CD4-positive, alpha-beta memory T cell (primary cell): ENCODE results near the gene PRPF40B. TPM values are rescaled to one million over a fixed set of nuclear protein-coding genes. Genes with fewer than 3 reads are reported as not detected.

ENCODE experiments used
- CTCF ChIA-PET: fragments of 350-600 bp; sonication (Branson Sonifier 250); formaldehyde crosslinking; loops from one replicate; lab custom pipeline; 2021; ENCODE audit warnings: inconsistent platforms; ENCODE audit not compliant: partially characterized antibody; lab: Charles Lee
- POLR2A ChIA-PET: fragments of 350-600 bp; sonication (Branson Sonifier 250); formaldehyde crosslinking; loops from one replicate; lab custom pipeline; 2021; ENCODE audit not compliant: partially characterized antibody; lab: Charles Lee
- DNase-seq, 5 donors: peaks; one replicate each; pipeline versions ENCODE4 v3.0.0 to v3.0.0-alpha.2; 2020 to 2022; ENCODE audit warnings: mixed read lengths in 1 of 5
- H3K27ac ChIP-seq: one replicate; pipeline ENCODE4 v1.7.0; 2013; ENCODE audit warnings: low read depth, low read length
- H3K27me3 ChIP-seq: 2 replicates; pipeline ENCODE4 v1.7.0; 2013; ENCODE audit warnings: mild to moderate bottlenecking, low read length, moderate library complexity; ENCODE audit not compliant: insufficient read depth
- H3K36me3 ChIP-seq: 2 replicates; pipeline ENCODE4 v1.7.0; 2013; ENCODE audit warnings: mild to moderate bottlenecking, low read length, moderate library complexity; ENCODE audit not compliant: insufficient read depth
- H3K4me1 ChIP-seq: 2 replicates; pipeline ENCODE4 v1.7.0; 2013; ENCODE audit warnings: mild to moderate bottlenecking, low read length, moderate library complexity; ENCODE audit not compliant: insufficient read depth
- H3K4me3 ChIP-seq, 2 donors: one replicate each; pipeline ENCODE4 v1.7.0; 2013; ENCODE audit warnings: low read length in 2 of 2, mild to moderate bottlenecking in 1 of 2
- H3K9me3 ChIP-seq, 2 donors: one replicate each; pipeline ENCODE4 v1.7.0; 2013; ENCODE audit warnings: low read length in 2 of 2, control low read depth in 1 of 2; ENCODE audit not compliant: control insufficient read depth in 1 of 2
- H3K27ac Mint-ChIP-seq, 7 donors: one replicate each; pipeline ENCODE4 v1.8.0; 2020 to 2021; ENCODE audit warnings: mixed read lengths in 7 of 7, mild to moderate bottlenecking in 6 of 7, inconsistent platforms in 3 of 7, moderate library complexity in 3 of 7
- H3K27me3 Mint-ChIP-seq, 2 donors: one replicate each; pipeline ENCODE4 v1.8.0; 2020 to 2021; ENCODE audit warnings: mixed read lengths in 2 of 2
- H3K36me3 Mint-ChIP-seq, 2 donors: one replicate each; pipeline ENCODE4 v1.8.0; 2020 to 2021; ENCODE audit warnings: mixed read lengths in 2 of 2, inconsistent platforms in 1 of 2, mild to moderate bottlenecking in 1 of 2
- H3K4me1 Mint-ChIP-seq, 4 donors: one replicate each; pipeline ENCODE4 v1.8.0; 2020 to 2021; ENCODE audit warnings: mixed read lengths in 4 of 4, mild to moderate bottlenecking in 1 of 4
- H3K4me3 Mint-ChIP-seq, 8 donors: one replicate each; pipeline ENCODE4 v1.8.0; 2020 to 2021; ENCODE audit warnings: mixed read lengths in 8 of 8, mild to moderate bottlenecking in 7 of 8, moderate library complexity in 6 of 8, inconsistent platforms in 3 of 8
- H3K9me3 Mint-ChIP-seq, 8 donors: one replicate each; pipeline ENCODE4 v1.8.0; 2020 to 2021; ENCODE audit warnings: mixed read lengths in 8 of 8, mild to moderate bottlenecking in 5 of 8, inconsistent platforms in 3 of 8, moderate library complexity in 1 of 8
- intact Hi-C: fragments of 100-400 bp; cut with micrococcal nuclease; formaldehyde crosslinking; loops from one replicate; pipeline ENCODE4 v1.15.1; 2023
- polyA plus RNA-seq, 2 donors: library from polyadenylated mRNA; unstranded; fragments of 300-500 nt; fragmentation: Illumina TruSeq; gene quantifications; one replicate each; pipeline ENCODE4 v1.2.3, GENCODE V29; 2021
- total RNA-seq, 2 experiments: library from RNA; stranded (reverse); gene quantifications; one replicate each; pipeline ENCODE4 v1.2.3, GENCODE V29; 2021

The PRPF40B gene
- total and polyA plus RNA-seq, 4 experiments from 2014 or later: 0.73 to 15.9 (median 9.9) TPM

DNA sequence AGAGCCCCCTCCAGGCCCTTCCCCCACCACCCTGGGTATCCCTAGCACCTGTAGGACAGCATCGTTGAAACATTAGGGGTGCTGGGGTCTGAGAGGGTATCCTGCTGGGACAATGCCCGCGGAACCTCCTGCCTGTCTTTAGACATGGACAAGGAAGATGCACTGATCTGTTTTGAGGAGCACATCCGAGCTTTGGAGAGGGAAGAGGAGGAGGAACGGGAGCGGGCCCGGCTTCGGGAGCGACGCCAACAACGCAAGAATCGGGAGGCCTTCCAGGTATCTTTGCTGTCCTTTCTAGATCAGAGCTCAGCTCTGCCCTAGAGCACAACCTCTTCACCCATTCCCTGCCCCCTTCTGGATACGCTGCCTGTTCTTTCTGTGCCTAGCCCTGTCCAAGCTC is 13.2 kb downstream of the PRPF40B start:
- H3K4me3 ChIP-seq: no peak overlapping the region
- Mint-ChIP-seq H3K9me3 (peaks cover 0 to 2% (median 0%) of the 10 kb centered on the region in 8 donors), H3K27me3 (no peaks in the 10 kb centered on the region), H3K36me3 (peaks cover 0 to 12% of the 10 kb centered on the region in 2 donors), H3K4me1 (peaks cover 9 to 13% (median 11%) of the 10 kb centered on the region in 4 donors), H3K4me3 (no peak overlapping the region), H3K27ac (peak overlapping the region in 4 of 7 donors; percentile 6 to 81 (median 42))
- H3K36me3 ChIP-seq: no peaks in the 10 kb centered on the region
- no peaks in the 10 kb centered on the region for H3K27me3 ChIP-seq
- intact Hi-C loops: loop anchor here (2.0 kb wide), 1 partner anchor 70 kb away; the partner anchor contains the start of gene FMNL3
- peaks cover 8% of the 10 kb centered on the region for H3K4me1 ChIP-seq
- no peak for DNase-seq
- POLR2A ChIA-PET: interaction anchor here (1.0 to 4.9 kb wide), 4 partner anchors 13 to 105 kb away, joined by 3 to 34 read pairs (median 6); partner anchors contain the start of genes FMNL3, PRPF40B and TMBIM6
- no peak overlapping the region for H3K27ac ChIP-seq
- H3K9me3 ChIP-seq: no peaks in the 10 kb centered on the region
- CTCF ChIA-PET: interaction anchor here (0.6 to 20.0 kb wide), 24 partner anchors 8 to 206 kb away, joined by 3 to 543 read pairs (median 6); partner anchors contain the start of genes BCDIN3D, FMNL3, PRPF40B and TMBIM6

DNA sequence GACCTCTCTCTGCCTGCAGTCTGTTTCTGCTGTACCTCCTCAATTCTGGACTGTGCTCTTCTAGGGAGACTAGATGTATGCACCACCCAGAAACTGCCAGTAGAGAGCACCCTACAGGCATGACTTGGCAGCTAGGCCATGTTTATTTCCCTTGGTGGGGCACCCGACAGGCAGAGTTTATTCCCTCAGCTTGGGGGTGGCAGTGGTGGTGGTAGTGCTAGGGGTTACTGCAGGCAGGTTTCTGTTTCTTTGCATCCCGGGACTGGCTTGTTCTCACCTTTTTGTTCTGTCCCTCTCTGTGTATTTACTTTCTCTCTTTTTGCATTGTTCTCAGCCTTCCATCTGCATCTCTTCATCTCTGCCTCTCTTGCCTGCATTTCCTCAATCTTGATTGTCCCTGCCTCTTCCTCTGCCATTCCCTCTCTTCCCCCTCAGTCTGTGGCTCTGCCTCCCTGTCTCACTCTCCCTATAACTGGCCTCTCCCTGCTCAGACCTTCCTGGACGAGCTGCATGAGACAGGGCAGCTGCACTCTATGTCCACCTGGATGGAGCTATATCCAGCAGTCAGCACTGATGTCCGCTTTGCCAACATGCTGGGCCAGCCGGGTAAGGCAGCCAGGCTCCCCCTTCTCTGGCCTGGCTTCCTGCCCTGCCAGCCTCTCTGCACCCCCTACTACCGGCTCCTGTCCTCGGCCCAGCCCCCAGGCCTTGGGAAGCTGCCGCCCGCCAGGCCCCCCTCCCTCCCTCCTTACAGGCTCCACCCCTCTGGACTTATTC is 13.8 kb downstream of the PRPF40B start:
- intact Hi-C loops: loop anchor here (2.0 kb wide), 1 partner anchor 70 kb away; the partner anchor contains the start of gene FMNL3
- POLR2A ChIA-PET: interaction anchor here (1.0 to 4.9 kb wide), 5 partner anchors 14 to 104 kb away, joined by 3 to 34 read pairs (median 6); partner anchors contain the start of genes FMNL3, PRPF40B and TMBIM6

DNA sequence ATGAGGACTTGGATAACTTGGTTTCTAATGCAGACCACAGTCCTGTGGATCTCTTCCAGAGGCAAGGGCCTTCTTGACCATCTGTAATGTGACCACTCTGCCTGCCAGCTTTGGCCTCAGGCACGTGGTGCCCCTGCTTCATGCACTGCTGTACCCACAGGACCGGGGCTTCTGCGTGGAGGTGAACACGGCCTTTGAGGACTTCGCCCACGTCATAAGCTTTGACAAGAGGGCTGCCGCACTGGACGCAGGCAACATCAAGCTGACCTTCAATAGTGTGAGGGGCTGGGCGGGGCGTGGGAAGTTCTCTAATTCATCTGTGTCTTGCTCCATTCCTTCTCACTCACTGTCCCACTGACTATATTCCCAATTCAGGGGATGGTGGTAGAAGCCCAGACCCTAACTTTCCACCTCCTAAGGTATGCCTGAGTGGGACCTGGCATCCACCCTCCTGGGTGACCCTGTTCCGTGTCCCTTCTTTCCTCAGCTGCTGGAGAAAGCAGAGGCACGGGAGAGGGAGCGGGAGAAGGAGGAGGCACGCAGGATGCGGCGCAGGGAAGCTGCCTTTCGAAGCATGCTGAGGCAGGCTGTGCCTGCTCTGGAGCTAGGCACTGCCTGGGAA is 18.5 kb downstream of the PRPF40B start:
- H3K4me1 Mint-ChIP-seq: peaks cover 15 to 26% (median 20%) of the 10 kb centered on the region in 4 donors
- CTCF ChIA-PET: interaction anchor here (1.0 to 20.0 kb wide), 6 partner anchors 8 to 135 kb away, joined by 3 to 543 read pairs (median 5); partner anchors contain the start of genes FMNL3 and TMBIM6
- no peak overlapping the region for H3K4me3 Mint-ChIP-seq
- POLR2A ChIA-PET: interaction anchor here (0.7 to 1.2 kb wide), 3 partner anchors 34 to 65 kb away, joined by 3 read pairs; partner anchors contain the start of gene FMNL3
- DNase-seq: no peak
- Histone ChIP-seq H3K9me3 (no peaks in the 10 kb centered on the region), H3K27ac (no peak overlapping the region), H3K36me3 (peaks cover 12% of the 10 kb centered on the region), H3K4me3 (no peak overlapping the region), H3K27me3 (no peaks in the 10 kb centered on the region), H3K4me1 (peaks cover 13% of the 10 kb centered on the region)
- peaks cover 8 to 34% of the 10 kb centered on the region in 2 donors for H3K36me3 Mint-ChIP-seq
- intact Hi-C loops: no loop called here
- H3K27ac Mint-ChIP-seq: no peak overlapping the region
- no peaks in the 10 kb centered on the region for H3K9me3 Mint-ChIP-seq
- H3K27me3 Mint-ChIP-seq: no peaks in the 10 kb centered on the region

More for the DNA sequence above, 13.8 kb downstream of the PRPF40B start:
- CTCF ChIA-PET: interaction anchor here (0.6 to 20.0 kb wide), 26 partner anchors 8 to 209 kb away, joined by 3 to 543 read pairs (median 6); partner anchors contain the start of genes BCDIN3D, FMNL3, PRPF40B and TMBIM6
- DNase-seq: peak; percentile 53 to 71 (median 59)
- Histone ChIP-seq H3K4me3 (no peak overlapping the region), H3K4me1 (peaks cover 8% of the 10 kb centered on the region), H3K36me3 (no peaks in the 10 kb centered on the region), H3K27me3 (no peaks in the 10 kb centered on the region), H3K9me3 (no peaks in the 10 kb centered on the region), H3K27ac (no peak overlapping the region)
- Mint-ChIP-seq H3K9me3 (peaks cover 0 to 2% (median 0%) of the 10 kb centered on the region in 8 donors), H3K27me3 (no peaks in the 10 kb centered on the region), H3K36me3 (peaks cover 0 to 12% of the 10 kb centered on the region in 2 donors), H3K4me1 (peaks cover 9 to 13% (median 11%) of the 10 kb centered on the region in 4 donors), H3K4me3 (no peak overlapping the region), H3K27ac (peak overlapping the region in 5 of 7 donors; percentile 2 to 81 (median 30))

DNA sequence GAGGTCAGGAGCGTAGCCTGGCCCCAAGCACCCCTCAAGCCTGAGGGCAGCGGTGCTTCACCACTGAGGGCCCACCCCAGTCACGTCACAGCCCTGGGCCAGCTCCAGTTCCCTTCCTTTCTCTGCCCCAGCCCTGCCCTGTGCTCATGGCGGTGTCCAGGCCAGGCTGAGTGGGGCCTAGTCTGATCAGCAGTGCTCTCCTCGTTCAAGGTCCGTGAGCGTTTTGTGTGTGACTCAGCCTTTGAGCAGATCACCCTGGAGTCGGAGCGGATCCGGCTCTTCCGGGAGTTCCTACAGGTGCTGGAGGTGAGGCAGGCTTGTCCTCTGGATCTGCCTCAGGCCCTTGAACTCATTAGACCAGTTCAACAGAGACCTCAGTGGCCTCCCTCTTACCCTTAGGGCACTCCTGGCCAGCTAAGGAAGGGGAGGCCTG is 19.0 kb downstream of the PRPF40B start:
- H3K36me3 Mint-ChIP-seq: peaks cover 8 to 38% of the 10 kb centered on the region in 2 donors
- peak overlapping the region in 1 of 7 donors; percentile 62 for H3K27ac Mint-ChIP-seq
- no peak overlapping the region for H3K27ac ChIP-seq
- no peaks in the 10 kb centered on the region for H3K9me3 ChIP-seq
- no peak overlapping the region for H3K4me3 Mint-ChIP-seq
- peaks cover 17% of the 10 kb centered on the region for H3K36me3 ChIP-seq
- no peaks in the 10 kb centered on the region for H3K27me3 ChIP-seq
- H3K27me3 Mint-ChIP-seq: no peaks in the 10 kb centered on the region
- ChIA-PET CTCF (interaction anchor here (1.0 to 20.0 kb wide), 6 partner anchors 8 to 197 kb away, joined by 3 to 543 read pairs (median 4); partner anchors contain the start of gene FMNL3), POLR2A (interaction anchor here (1.2 to 7.8 kb wide), 3 partner anchors 61 to 99 kb away, joined by 3 to 98 read pairs (median 9); partner anchors contain the start of genes FMNL3 and TMBIM6)
- peaks cover 11% of the 10 kb centered on the region for H3K4me1 ChIP-seq
- H3K4me1 Mint-ChIP-seq: peaks cover 10 to 20% (median 16%) of the 10 kb centered on the region in 4 donors
- intact Hi-C loops: no loop called here
- H3K4me3 ChIP-seq: no peak overlapping the region
- no peak for DNase-seq
- no peaks in the 10 kb centered on the region for H3K9me3 Mint-ChIP-seq

DNA sequence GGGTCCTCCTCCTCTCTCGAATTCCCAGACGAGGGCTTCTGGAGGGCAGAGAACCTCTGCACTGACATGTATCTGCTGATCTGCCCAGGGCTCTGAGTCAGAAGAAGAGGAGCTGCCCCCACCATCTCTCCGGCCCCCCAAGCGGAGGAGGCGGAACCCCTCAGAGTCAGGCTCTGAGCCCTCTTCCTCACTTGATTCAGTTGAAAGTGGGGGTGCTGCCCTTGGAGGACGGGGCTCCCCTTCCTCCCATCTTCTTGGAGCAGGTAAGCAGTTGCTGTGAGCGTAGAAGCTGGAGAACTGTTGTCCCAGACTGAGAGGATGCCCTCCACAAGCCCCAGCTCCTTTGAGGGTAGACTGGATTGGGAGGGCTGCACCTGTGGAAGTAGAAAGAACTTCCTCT is 19.8 kb downstream of the PRPF40B start:
- Mint-ChIP-seq H3K9me3 (no peaks in the 10 kb centered on the region), H3K4me1 (peaks cover 9 to 28% (median 16%) of the 10 kb centered on the region in 4 donors), H3K36me3 (peaks cover 9 to 41% of the 10 kb centered on the region in 2 donors), H3K27ac (peak overlapping the region in 2 of 7 donors; percentile 42 to 80), H3K4me3 (no peak overlapping the region), H3K27me3 (no peaks in the 10 kb centered on the region)
- CTCF ChIA-PET: interaction anchor here (0.8 to 20.0 kb wide), 9 partner anchors 9 to 196 kb away, joined by 3 to 543 read pairs (median 16); partner anchors contain the start of gene FMNL3
- H3K27me3 ChIP-seq: no peaks in the 10 kb centered on the region
- peaks cover 12% of the 10 kb centered on the region for H3K4me1 ChIP-seq
- intact Hi-C loops: no loop called here
- POLR2A ChIA-PET: interaction anchor here (3.0 to 7.8 kb wide), 3 partner anchors 19 to 98 kb away, joined by 9 to 98 read pairs (median 32); partner anchors contain the start of genes FMNL3 and TMBIM6
- no peak overlapping the region for H3K4me3 ChIP-seq
- no peaks in the 10 kb centered on the region for H3K9me3 ChIP-seq
- DNase-seq: no peak
- H3K27ac ChIP-seq: no peak overlapping the region
- H3K36me3 ChIP-seq: peaks cover 19% of the 10 kb centered on the region

DNA sequence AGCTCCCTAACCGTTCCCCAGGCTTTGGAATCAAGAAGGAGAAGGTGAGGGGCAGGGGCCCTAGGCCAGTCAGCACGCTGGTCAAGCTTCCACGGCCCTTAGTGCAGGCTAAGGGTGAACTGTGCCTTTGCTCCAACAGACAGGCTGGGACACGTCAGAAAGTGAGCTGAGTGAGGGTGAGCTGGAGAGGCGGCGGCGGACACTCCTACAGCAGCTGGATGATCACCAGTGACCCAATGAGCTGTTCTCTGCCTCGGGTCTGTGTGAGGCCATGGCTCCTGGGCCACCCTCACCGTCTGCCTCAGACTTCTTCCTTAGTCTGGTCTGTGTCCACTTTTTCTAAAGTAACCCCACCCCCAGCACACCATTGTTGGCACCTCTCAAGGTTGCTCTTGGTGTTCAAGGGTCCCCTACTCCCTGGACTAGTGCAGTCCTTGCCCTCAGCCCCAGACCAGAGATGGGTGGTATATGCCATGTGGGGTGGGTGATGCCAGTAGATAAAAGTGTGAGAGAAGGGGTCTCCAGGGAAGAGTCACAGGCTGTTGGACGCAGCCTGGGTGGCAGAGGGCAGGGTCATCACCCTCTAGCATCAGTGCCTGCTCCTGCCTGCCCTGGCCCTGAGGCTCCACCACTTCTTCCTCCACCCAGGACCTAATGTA is 20.7 kb downstream of the PRPF40B start:
- intact Hi-C loops: loop anchor here (1.0 to 2.0 kb wide), 5 partner anchors 19 to 195 kb away; partner anchors contain the start of genes FMNL3 and TMBIM6
- ChIA-PET POLR2A (interaction anchor here (1.7 to 7.8 kb wide), 5 partner anchors 18 to 97 kb away, joined by 7 to 98 read pairs (median 9); partner anchors contain the start of genes FMNL3, PRPF40B and TMBIM6), CTCF (interaction anchor here (0.7 to 20.0 kb wide), 15 partner anchors 8 to 199 kb away, joined by 3 to 543 read pairs (median 5); partner anchors contain the start of genes BCDIN3D, FMNL3 and TMBIM6)
- peaks cover 27% of the 10 kb centered on the region for H3K36me3 ChIP-seq
- H3K4me3 ChIP-seq: no peak overlapping the region
- H3K9me3 Mint-ChIP-seq: no peaks in the 10 kb centered on the region
- no peak overlapping the region for H3K27ac ChIP-seq
- no peaks in the 10 kb centered on the region for H3K27me3 Mint-ChIP-seq
- H3K36me3 Mint-ChIP-seq: peaks cover 15 to 49% of the 10 kb centered on the region in 2 donors
- H3K27me3 ChIP-seq: no peaks in the 10 kb centered on the region
- no peak for DNase-seq
- peaks cover 18% of the 10 kb centered on the region for H3K4me1 ChIP-seq
- H3K27ac Mint-ChIP-seq: peak overlapping the region; percentile 76 to 96 (median 93)
- no peak overlapping the region for H3K4me3 Mint-ChIP-seq
- no peaks in the 10 kb centered on the region for H3K9me3 ChIP-seq
- peaks cover 13 to 35% (median 21%) of the 10 kb centered on the region in 4 donors for H3K4me1 Mint-ChIP-seq
